ENCODE data around the gene BUD13. TPM values are rescaled to one million over a fixed set of nuclear protein-coding genes. Genes with fewer than 3 reads are reported as not detected.
A peak's percentile ranks its signal among the peaks of the same experiment; 100 is the strongest.

The BUD13 gene
- total and polyA plus RNA-seq, 2 of the 13 experiments (the other 11 are each of a cell fraction or from before 2014, with no cell fraction given): 13.3 to 25.9 TPM

GRCh38 chr11:116772443-116773202 lies at the start of gene BUD13 (continued):
- peak; percentile 74 for TF ChIP-seq HNRNPK (IDR thresholded peaks at IDR 0.05; ENCODE audit: low read depth, low read length, poor library complexity, severe bottlenecking)
- peak; percentile 51 for TF ChIP-seq ZNF18 (CRISPR knock-in tag; IDR thresholded peaks at IDR 0.05; ENCODE audit: insufficient replicate concordance)
- TF ChIP-seq MXD1 (CRISPR knock-in tag; IDR thresholded peaks at IDR 0.05): peak; percentile 90
- no peak for TF ChIP-seq ZNF577 (CRISPR knock-in tag; IDR thresholded peaks at IDR 0.05; ENCODE audit: borderline replicate concordance, low read depth)
- no peak for TF ChIP-seq CSRNP2 (CRISPR knock-in tag; conservative IDR thresholded peaks at IDR 0.05; ENCODE audit: low read depth)
- TF ChIP-seq ZNF414 (CRISPR knock-in tag; IDR thresholded peaks at IDR 0.05): peak; percentile 91; the same call in 1 of the 2 replicates
- TF ChIP-seq ELF4 (CRISPR knock-in tag; IDR thresholded peaks at IDR 0.05; ENCODE audit: borderline replicate concordance): 0 out of 2 replicates have a peak, but pooled peaks have one; percentile 59
- peak; percentile 85; the same call in 1 of the 2 replicates for TF ChIP-seq ZNF446 (CRISPR knock-in tag; IDR thresholded peaks at IDR 0.05)
- TF ChIP-seq FIP1L1 (IDR thresholded peaks at IDR 0.05; ENCODE audit: borderline replicate concordance, insufficient read depth, low read depth, low read length): no peak
- TF ChIP-seq ZNF513 (CRISPR knock-in tag; conservative IDR thresholded peaks at IDR 0.05): peak; percentile 91; the same call in 1 of the 2 replicates
- no peak; the same call in 1 of the 2 replicates for TF ChIP-seq ZSCAN20 (CRISPR knock-in tag; IDR thresholded peaks at IDR 0.05; ENCODE audit: borderline replicate concordance)
- peak; percentile 96 for TF ChIP-seq TBX2 (CRISPR knock-in tag; IDR thresholded peaks at IDR 0.05; ENCODE audit: borderline replicate concordance)
- TF ChIP-seq ZNF33B (CRISPR knock-in tag; IDR thresholded peaks at IDR 0.05): peak; percentile 68; the same call in 1 of the 2 replicates
- no peak; the same call in 1 of the 2 replicates for TF ChIP-seq ZBTB3 (CRISPR knock-in tag; IDR thresholded peaks at IDR 0.05; ENCODE audit: borderline replicate concordance, low read depth)
- TF ChIP-seq NR2F6 (IDR thresholded peaks at IDR 0.05): no peak
- peak; percentile 65 for TF ChIP-seq NR2F6 (CRISPR knock-in tag; IDR thresholded peaks at IDR 0.05)
- no peak for TF ChIP-seq ETS1 (CRISPR knock-in tag; IDR thresholded peaks at IDR 0.05)
- peak; percentile 98 for TF ChIP-seq ZNF891 (CRISPR knock-in tag; IDR thresholded peaks at IDR 0.05)
- no peak for TF ChIP-seq SOX6 (IDR thresholded peaks at IDR 0.05)
- TF ChIP-seq SOX6 (CRISPR knock-in tag; IDR thresholded peaks at IDR 0.05): peak; percentile 82
- TF ChIP-seq SMARCE1 (IDR thresholded peaks at IDR 0.05; ENCODE audit: borderline replicate concordance): no peak

All from HepG2 (cell line).